OCI-LY7 (cell line): ENCODE data around the gene TIFAB. TPM values are rescaled to one million over a fixed set of nuclear protein-coding genes. Genes with fewer than 3 reads are reported as not detected.

Experiments used
- BruUV-seq: library from RNA; stranded (reverse); fragments of 400-500 nt; replicated peaks from 2 replicates; lab custom pipeline; 2021; lab: Mats Ljungman, UMichigan
- CTCF ChIA-PET: fragments of 300-600 bp; sonication (Branson Sonifier 250); formaldehyde crosslinking; loops from one replicate; lab custom pipeline; 2022; ENCODE audit warnings: antibody characterized with exemption; ENCODE audit not compliant: unreplicated experiment; lab: Charles Lee
- POLR2A ChIA-PET: fragments of 300-600 bp; sonication (Branson Sonifier 250); formaldehyde crosslinking; loops from one replicate; lab custom pipeline; 2022; ENCODE audit warnings: antibody characterized with exemption; lab: Charles Lee
- DNase-seq: peaks from one replicate; pipeline ENCODE4 v3.0.0-alpha.2; 2015; ENCODE audit warnings: low spot score
- H2AFZ ChIP-seq: fragments of 200-600 bp; sonication (generic), shearing (Covaris generic); 2 replicates; pipeline ENCODE4 v1.6.1; 2014; ENCODE audit warnings: mild to moderate bottlenecking, antibody characterized with exemption, low read length, moderate library complexity
- H3K27ac ChIP-seq: fragments of 200-600 bp; sonication (generic); 2 replicates; pipeline ENCODE4 v1.5.1; 2014; ENCODE audit warnings: mixed run types, low read depth, mild to moderate bottlenecking, moderate library complexity, low read length, inconsistent platforms; ENCODE audit not compliant: poor library complexity, severe bottlenecking
- H3K36me3 ChIP-seq: fragments of 200-600 bp; sonication (generic); 2 replicates; pipeline ENCODE4 v1.6.1; 2014; ENCODE audit warnings: mild to moderate bottlenecking, antibody characterized with exemption, low read length, moderate library complexity, mixed read lengths; ENCODE audit not compliant: insufficient read depth
- H3K4me1 ChIP-seq: fragments of 200-600 bp; sonication (generic); 2 replicates; pipeline ENCODE4 v1.5.1; 2014; ENCODE audit warnings: mild to moderate bottlenecking, low read length; ENCODE audit not compliant: insufficient read depth, poor library complexity, severe bottlenecking
- H3K4me2 ChIP-seq: fragments of 200-600 bp; sonication (generic); 2 replicates; pipeline ENCODE4 v1.6.1; 2014; ENCODE audit warnings: mild to moderate bottlenecking, low read length
- H3K4me3 ChIP-seq: fragments of 200-600 bp; sonication (generic); 2 replicates; pipeline ENCODE4 v1.5.1; 2014; ENCODE audit warnings: mild to moderate bottlenecking, low read depth, low read length; ENCODE audit not compliant: poor library complexity, severe bottlenecking
- H3K79me2 ChIP-seq: fragments of 200-600 bp; sonication (generic); 2 replicates; pipeline ENCODE4 v1.6.1; 2016; ENCODE audit warnings: low read depth, mild to moderate bottlenecking, low read length, moderate library complexity, mixed read lengths; ENCODE audit not compliant: insufficient read depth
- H3K9me2 ChIP-seq: fragments of 200-600 bp; sonication (generic); 2 replicates; pipeline ENCODE4 v1.6.1; 2016; ENCODE audit warnings: mild to moderate bottlenecking, low read length, mixed read lengths; ENCODE audit not compliant: insufficient read depth
- H3K9me3 ChIP-seq: fragments of 200-600 bp; sonication (generic); 2 replicates; pipeline ENCODE4 v1.6.1; 2014; ENCODE audit warnings: mild to moderate bottlenecking, mixed run types, low read length, mixed read lengths
- H4K20me1 ChIP-seq: fragments of 200-600 bp; sonication (generic); 2 replicates; pipeline ENCODE4 v1.6.1; 2014; ENCODE audit warnings: mild to moderate bottlenecking, antibody characterized with exemption, low read length, moderate library complexity, mixed read lengths; ENCODE audit not compliant: insufficient read depth
- EZH2phosphoT487 ChIP-seq: fragments of 200-600 bp; sonication (generic); IDR thresholded peaks from 2 replicates; pipeline ENCODE4 v1.6.1; 2018; ENCODE audit warnings: low read depth, borderline replicate concordance, mild to moderate bottlenecking, mixed run types, antibody characterized with exemption, low read length, moderate library complexity, mixed read lengths
- intact Hi-C: fragments of 100-400 bp; cut with micrococcal nuclease; formaldehyde crosslinking; loops from one replicate; pipeline ENCODE4 v1.10.0; 2022; ENCODE audit not compliant: unreplicated experiment
- total RNA-seq, 2 experiments: library from RNA; depleted of rRNA in 1 of 2; stranded (reverse); fragments of >200 nt in 1 of 2; shearing (Covaris generic) in 1 of 2; gene quantifications; 2 replicates each; pipeline ENCODE4 v1.2.3, GENCODE V29; 2014 to 2022
- TF ChIP-seq, protein P1 (sequence below): fragments of 200-600 bp; sonication (generic); conservative IDR thresholded peaks from 2 replicates; pipeline ENCODE4 v1.5.1; 2014; ENCODE audit warnings: mild to moderate bottlenecking, antibody characterized with exemption, low read length, moderate library complexity, mixed read lengths

TIFAB gene
- total RNA-seq, 2 experiments from 2014 or later = not detected

DNA sequence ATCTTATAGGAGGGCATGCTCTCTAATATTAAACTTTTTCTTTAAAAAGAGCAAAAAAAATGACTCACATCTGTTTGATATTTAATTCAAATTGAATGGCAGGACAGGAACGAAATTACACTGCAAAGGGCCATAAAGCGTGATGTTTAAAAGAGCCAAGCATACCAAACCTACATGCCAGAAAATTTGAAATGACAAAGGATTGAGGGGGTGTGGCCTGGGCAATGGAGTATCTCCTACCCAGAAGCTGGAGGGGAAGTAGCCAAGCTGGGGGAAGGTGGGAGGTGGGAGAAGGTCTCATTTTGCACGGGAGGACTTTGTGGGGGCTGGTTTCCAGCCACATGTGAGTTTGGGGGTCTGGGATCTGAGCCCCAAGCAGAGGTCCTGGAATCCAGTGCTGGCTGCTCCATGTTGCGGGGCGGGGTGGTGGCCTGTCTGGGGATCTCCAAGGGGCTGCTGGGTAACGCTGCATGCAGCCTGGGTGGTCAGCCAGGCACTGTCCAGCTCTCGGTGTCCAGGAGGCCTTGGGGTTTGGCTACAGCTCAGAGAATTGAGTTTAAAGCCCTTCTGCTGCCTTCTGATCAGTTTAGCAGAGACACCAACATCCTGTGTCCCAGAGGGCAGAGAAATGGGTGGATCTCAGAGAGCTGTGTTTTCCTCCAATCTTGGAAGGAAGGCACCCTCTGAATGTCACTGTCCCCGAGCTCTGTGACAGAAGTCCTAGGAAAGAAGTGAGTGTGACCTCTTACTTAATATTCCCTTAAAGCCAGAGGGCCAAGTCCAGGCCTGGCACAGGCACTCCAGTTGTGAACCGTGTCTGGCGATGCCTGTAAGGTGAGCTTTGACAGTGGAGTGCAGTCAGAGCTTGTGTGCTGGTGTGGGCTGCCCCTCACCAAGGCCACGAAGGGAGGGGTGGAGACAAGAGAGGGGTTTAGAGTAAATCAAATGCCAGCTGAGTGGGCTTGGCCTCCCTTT, 12.6 kb downstream of the TIFAB start:
- ChIA-PET POLR2A (no interaction called here), CTCF (no interaction called here)
- Histone ChIP-seq H4K20me1 (no peaks in the 10 kb centered on the region), H3K4me3 (no peak overlapping the region), H2AFZ (no peak overlapping the region), H3K4me1 (peaks cover 12% of the 10 kb centered on the region), H3K79me2 (no peaks in the 10 kb centered on the region), H3K36me3 (no peaks in the 10 kb centered on the region), H3K27ac (no peak overlapping the region), H3K4me2 (no peak overlapping the region), H3K9me3 (no peaks in the 10 kb centered on the region), H3K9me2 (no peaks in the 10 kb centered on the region)
- intact Hi-C loops = no loop called here
- TF ChIP-seq, protein P1, sequence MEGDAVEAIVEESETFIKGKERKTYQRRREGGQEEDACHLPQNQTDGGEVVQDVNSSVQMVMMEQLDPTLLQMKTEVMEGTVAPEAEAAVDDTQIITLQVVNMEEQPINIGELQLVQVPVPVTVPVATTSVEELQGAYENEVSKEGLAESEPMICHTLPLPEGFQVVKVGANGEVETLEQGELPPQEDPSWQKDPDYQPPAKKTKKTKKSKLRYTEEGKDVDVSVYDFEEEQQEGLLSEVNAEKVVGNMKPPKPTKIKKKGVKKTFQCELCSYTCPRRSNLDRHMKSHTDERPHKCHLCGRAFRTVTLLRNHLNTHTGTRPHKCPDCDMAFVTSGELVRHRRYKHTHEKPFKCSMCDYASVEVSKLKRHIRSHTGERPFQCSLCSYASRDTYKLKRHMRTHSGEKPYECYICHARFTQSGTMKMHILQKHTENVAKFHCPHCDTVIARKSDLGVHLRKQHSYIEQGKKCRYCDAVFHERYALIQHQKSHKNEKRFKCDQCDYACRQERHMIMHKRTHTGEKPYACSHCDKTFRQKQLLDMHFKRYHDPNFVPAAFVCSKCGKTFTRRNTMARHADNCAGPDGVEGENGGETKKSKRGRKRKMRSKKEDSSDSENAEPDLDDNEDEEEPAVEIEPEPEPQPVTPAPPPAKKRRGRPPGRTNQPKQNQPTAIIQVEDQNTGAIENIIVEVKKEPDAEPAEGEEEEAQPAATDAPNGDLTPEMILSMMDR = no peak
- no peak for TF ChIP-seq EZH2phosphoT487
- no peak for DNase-seq
- BruUV-seq = no TSS peak

DNA sequence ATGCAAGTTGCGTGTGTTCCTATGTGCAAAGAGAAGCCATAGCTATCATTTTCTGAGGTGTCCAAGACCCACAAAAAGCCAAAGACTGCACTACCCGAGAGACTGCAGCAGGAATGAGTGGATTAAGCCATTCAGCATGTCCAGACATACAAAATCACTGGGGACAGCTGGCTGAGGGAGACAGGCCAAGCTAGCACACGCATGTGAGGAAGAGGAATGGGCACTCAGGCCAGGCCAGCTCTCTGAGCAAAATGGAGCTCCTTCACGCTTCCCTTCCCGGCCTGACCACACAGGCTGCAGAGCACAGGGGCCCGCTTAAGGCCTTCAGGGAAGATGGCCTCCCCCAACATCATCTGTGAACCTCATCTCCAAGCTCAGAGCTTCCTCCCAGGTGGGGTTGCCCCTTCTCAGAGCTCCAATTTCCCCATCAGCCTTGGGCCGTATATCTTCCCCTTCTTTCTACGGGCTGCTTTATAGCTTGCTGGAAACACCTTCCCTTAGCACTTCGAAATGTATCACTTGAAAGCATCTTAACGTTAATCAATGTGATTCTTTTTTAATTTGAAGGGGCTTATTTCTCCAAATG, 13.4 kb downstream of the TIFAB start:
- H2AFZ ChIP-seq = no peak overlapping the region

More for the DNA sequence above, 13.4 kb downstream of the TIFAB start:
- no peak overlapping the region for H3K4me3 ChIP-seq
- no peaks in the 10 kb centered on the region for H3K79me2 ChIP-seq
- TF ChIP-seq EZH2phosphoT487 = no peak
- TF ChIP-seq, protein P1 = no peak
- BruUV-seq = no TSS peak
- H4K20me1 ChIP-seq = no peaks in the 10 kb centered on the region
- ChIA-PET POLR2A (interaction anchor here (0.7 kb wide), 1 partner anchor 9 kb away, joined by 3 read pairs; the partner anchor contains the start of gene DCANP1), CTCF (no interaction called here)
- no peak for DNase-seq
- no peaks in the 10 kb centered on the region for H3K9me2 ChIP-seq
- H3K9me3 ChIP-seq = no peaks in the 10 kb centered on the region
- H3K36me3 ChIP-seq = no peaks in the 10 kb centered on the region
- intact Hi-C loops = no loop called here
- H3K4me1 ChIP-seq = peaks cover 12% of the 10 kb centered on the region
- no peak overlapping the region for H3K27ac ChIP-seq
- no peak overlapping the region for H3K4me2 ChIP-seq
